Neural progenitor cell (in vitro differentiated cells): ENCODE results near the gene DDRGK1.

Source experiments
- EZH2 ChIP-seq: fragments of 200-600 bp; sonication (generic); IDR thresholded peaks from 2 replicates; pipeline ENCODE4 v1.6.1; 2017; ENCODE audit warnings: antibody characterized with exemption, mild to moderate bottlenecking, moderate library complexity
- TF ChIP-seq, protein P1 (sequence below): fragments of 200-600 bp; sonication (generic); IDR thresholded peaks from 2 replicates; pipeline ENCODE4 v1.5.1; 2017; ENCODE audit warnings: antibody characterized with exemption, mild to moderate bottlenecking

DNA sequence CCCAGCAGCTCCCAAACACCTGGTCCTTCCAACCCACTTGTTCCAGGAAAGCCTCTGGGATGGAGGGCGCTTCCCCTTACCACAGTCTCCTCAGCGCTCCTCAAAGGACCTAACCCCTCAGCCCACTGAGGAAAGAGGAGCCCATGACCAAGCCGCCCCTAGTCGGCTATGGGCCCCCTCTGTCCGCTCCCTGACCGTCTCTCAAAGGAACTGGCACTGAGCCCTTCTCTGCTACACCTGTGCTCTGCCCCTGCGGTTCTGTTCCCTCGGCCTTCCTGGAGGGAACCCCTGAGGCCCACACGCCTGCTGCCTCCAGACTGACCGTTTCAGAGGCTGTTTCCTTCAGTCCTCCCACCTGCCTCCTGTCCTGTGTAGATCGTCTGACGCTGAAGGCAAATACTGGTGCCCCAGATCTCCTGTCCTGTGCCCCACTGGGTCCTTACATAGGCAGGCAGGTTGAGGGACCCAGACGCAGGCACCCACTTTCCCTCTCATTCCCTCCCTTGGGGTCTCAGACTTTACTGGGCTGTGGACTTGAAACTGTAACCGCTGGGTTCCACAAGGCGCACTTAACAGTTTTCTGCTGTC is 36.4 kb upstream of the DDRGK1 start:
- TF ChIP-seq, protein P1, sequence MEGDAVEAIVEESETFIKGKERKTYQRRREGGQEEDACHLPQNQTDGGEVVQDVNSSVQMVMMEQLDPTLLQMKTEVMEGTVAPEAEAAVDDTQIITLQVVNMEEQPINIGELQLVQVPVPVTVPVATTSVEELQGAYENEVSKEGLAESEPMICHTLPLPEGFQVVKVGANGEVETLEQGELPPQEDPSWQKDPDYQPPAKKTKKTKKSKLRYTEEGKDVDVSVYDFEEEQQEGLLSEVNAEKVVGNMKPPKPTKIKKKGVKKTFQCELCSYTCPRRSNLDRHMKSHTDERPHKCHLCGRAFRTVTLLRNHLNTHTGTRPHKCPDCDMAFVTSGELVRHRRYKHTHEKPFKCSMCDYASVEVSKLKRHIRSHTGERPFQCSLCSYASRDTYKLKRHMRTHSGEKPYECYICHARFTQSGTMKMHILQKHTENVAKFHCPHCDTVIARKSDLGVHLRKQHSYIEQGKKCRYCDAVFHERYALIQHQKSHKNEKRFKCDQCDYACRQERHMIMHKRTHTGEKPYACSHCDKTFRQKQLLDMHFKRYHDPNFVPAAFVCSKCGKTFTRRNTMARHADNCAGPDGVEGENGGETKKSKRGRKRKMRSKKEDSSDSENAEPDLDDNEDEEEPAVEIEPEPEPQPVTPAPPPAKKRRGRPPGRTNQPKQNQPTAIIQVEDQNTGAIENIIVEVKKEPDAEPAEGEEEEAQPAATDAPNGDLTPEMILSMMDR = no peak
- TF ChIP-seq EZH2 = no peak
